Kidney (tissue), 14 donors: ENCODE results near the gene MAP3K14. TPM values are rescaled to one million over a fixed set of nuclear protein-coding genes. Genes with fewer than 3 reads are reported as not detected.
A peak's percentile ranks its signal among the peaks of the same experiment; 100 is the strongest.

Experiments used
- DNase-seq, 5 donors: peaks; one replicate each; pipeline ENCODE4 v3.0.0-alpha.2; 2013 to 2020
- FAIRE-seq: peaks from 2 replicates; lab custom pipeline; 2012; peaks lifted over from hg19 to GRCh38; lab: Jason Lieb, UNC
- H3K27ac ChIP-seq, 2 donors: one replicate each; pipeline ENCODE4 v1.7.0; 2013; ENCODE audit warnings: low read depth in 2 of 2, low read length in 2 of 2, inconsistent platforms in 1 of 2
- H3K27me3 ChIP-seq: one replicate; pipeline ENCODE4 v1.7.1; 2013; ENCODE audit warnings: low read length, inconsistent platforms; ENCODE audit not compliant: control insufficient read depth, insufficient read depth
- H3K36me3 ChIP-seq, 3 donors: one replicate each; pipeline versions ENCODE4 v1.7.0 to v1.7.1; 2013; ENCODE audit warnings: low read length in 3 of 3, control low read depth in 1 of 3, inconsistent platforms in 1 of 3; ENCODE audit not compliant: insufficient read depth in 3 of 3, control insufficient read depth in 2 of 3
- H3K4me1 ChIP-seq, 3 donors: one replicate each; pipeline versions ENCODE4 v1.7.0 to v1.7.1; 2013; ENCODE audit warnings: low read length in 3 of 3, inconsistent platforms in 1 of 3, low read depth in 1 of 3; ENCODE audit not compliant: control insufficient read depth in 2 of 3, insufficient read depth in 2 of 3
- H3K4me3 ChIP-seq, 3 donors: one replicate each; pipeline versions ENCODE4 v1.7.0 to v1.8.1; 2013; ENCODE audit warnings: low read length in 3 of 3, control low read depth in 1 of 3, inconsistent platforms in 1 of 3
- H3K9ac ChIP-seq, 3 donors: one replicate each; pipeline versions ENCODE4 v1.7.0 to v1.7.1; 2013; ENCODE audit warnings: low read length in 3 of 3, control low read depth in 1 of 3, inconsistent platforms in 1 of 3
- H3K9me3 ChIP-seq, 3 donors: one replicate each; pipeline versions ENCODE4 v1.7.0 to v1.7.1; 2013; ENCODE audit warnings: low read length in 3 of 3, control low read depth in 1 of 3, inconsistent platforms in 1 of 3; ENCODE audit not compliant: control insufficient read depth in 2 of 3, insufficient read depth in 1 of 3
- CTCF ChIP-seq: IDR thresholded peaks from 3 replicates; pipeline ENCODE4 v1.5.1; 2012; ENCODE audit warnings: mild to moderate bottlenecking, moderate library complexity, borderline replicate concordance; ENCODE audit not compliant: insufficient read depth; ENCODE audit errors: extremely low read depth
- intact Hi-C: fragments of 100-400 bp; cut with DNase I; formaldehyde crosslinking; loops from one replicate; pipeline ENCODE4 v1.11.1; 2022
- polyA plus RNA-seq: library from polyadenylated mRNA; stranded (reverse); fragments of 350-450 nt; fragmentation: Illumina TruSeq; extraction: RNeasy Lipid Tissue Mini Kit (QIAGEN cat#74804); gene quantifications from one replicate; pipeline ENCODE4 v1.2.3, GENCODE V29; 2014; ENCODE audit warnings: low read depth, low replicate concordance; ENCODE audit not compliant: insufficient read depth
- total RNA-seq: library from RNA; stranded (reverse); fragmentation: NEBNext Ultra II Directional; extraction: Animal tissue kit (Norgen Biotek cat#: 25700); gene quantifications from one replicate; pipeline ENCODE4 v1.2.1, GENCODE V29; 2021
- donor health status: control.
- donor health status: control.
- donor health status: control.
- donor health status: control.
- donor health status: control.
- donor health status: DM: yes; HTN: yes; CAD: no.
- donor health status: Normal renal cell carcinoma (clear cell type).

Gene MAP3K14
- total and polyA plus RNA-seq, 2 donors from 2014 or later = 7.6 to 24.5 TPM

DNA sequence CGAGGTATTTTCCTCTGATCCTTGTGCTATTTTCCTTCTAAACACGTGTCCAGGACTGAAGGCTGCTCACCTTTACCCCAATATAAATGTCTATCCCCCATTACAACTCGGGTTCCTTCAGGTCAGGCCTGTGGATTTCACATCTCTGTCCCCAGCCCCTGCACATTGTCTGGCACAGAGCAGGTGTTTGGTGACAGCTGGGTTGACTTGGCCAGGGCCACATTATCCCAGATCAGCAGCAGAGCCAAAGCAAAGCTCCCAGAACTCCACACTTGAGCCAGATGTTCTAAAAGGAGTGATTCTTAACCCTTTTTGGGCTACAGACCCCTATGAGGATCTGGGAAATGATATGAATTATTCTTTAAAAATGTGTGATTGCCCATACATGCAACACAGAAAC lies 36.9 kb downstream of the MAP3K14 start:
- peaks cover 0 to 24% (median 18%) of the 10 kb centered on the region in 3 donors for H3K36me3 ChIP-seq
- FAIRE-seq (no peak), DNase-seq (peak in 1 of 5 donors; percentile 6)
- intact Hi-C loops = loop anchor here (5.0 kb wide), 1 partner anchor 107 kb away; no protein-coding TSS in a partner anchor
- peaks cover 0 to 8% (median 5%) of the 10 kb centered on the region in 3 donors for H3K4me1 ChIP-seq
- no peak overlapping the region for H3K4me3 ChIP-seq
- H3K9ac ChIP-seq = no peak overlapping the region
- H3K9me3 ChIP-seq = no peaks in the 10 kb centered on the region
- no peak for TF ChIP-seq CTCF
- H3K27me3 ChIP-seq = no peaks in the 10 kb centered on the region
- H3K27ac ChIP-seq = no peak overlapping the region

- intact Hi-C loops = no loop called here
- peak overlapping the region in 1 of 2 donors; percentile 37 for H3K27ac ChIP-seq
- H3K4me3 ChIP-seq = no peak overlapping the region
- no peaks in the 10 kb centered on the region for H3K9me3 ChIP-seq
- no peak overlapping the region for H3K9ac ChIP-seq
- DNase-seq = peak in 2 of 5 donors; percentile 52 to 53
- H3K36me3 ChIP-seq = peaks cover 0 to 17% (median 15%) of the 10 kb centered on the region in 3 donors
- peaks cover 0 to 10% (median 5%) of the 10 kb centered on the region in 3 donors for H3K4me1 ChIP-seq
- no peaks in the 10 kb centered on the region for H3K27me3 ChIP-seq
- FAIRE-seq = no peak
- TF ChIP-seq CTCF = no peak
Observed at GRCh38 chr17:45277992-45278391, 38.8 kb downstream of the MAP3K14 start.

GRCh38 chr17:45277216-45277849 lies 39.5 kb downstream of the MAP3K14 start:
- Histone ChIP-seq H3K4me3 (peak overlapping the region in 1 of 3 donors; percentile 1), H3K4me1 (peaks cover 0 to 10% (median 5%) of the 10 kb centered on the region in 3 donors), H3K9me3 (no peaks in the 10 kb centered on the region), H3K27me3 (no peaks in the 10 kb centered on the region), H3K36me3 (peaks cover 0 to 14% (median 14%) of the 10 kb centered on the region in 3 donors), H3K9ac (peak overlapping the region in 1 of 3 donors; percentile 32), H3K27ac (peak overlapping the region in 1 of 2 donors; percentile 33)
- intact Hi-C loops = no loop called here
- TF ChIP-seq CTCF = peak; percentile 92
- peak; percentile 91 to 96 (median 93) for DNase-seq
- FAIRE-seq = peak; percentile 52
